ENCODE data around the gene MVK.

GRCh38 chr12:109626378-109627115, 53.0 kb downstream of the MVK start:
- no peak for TF ChIP-seq POLR2A (IDR thresholded peaks at IDR 0.05; ENCODE audit: low read length)
- TF ChIP-seq GATA1 (IDR thresholded peaks at IDR 0.05; ENCODE audit: low read depth, low read length) = no peak
